Parathyroid adenoma (tissue), 2 donors: ENCODE data around the gene EGFLAM.

Experiments used
- H2AFZ ChIP-seq: fragments of 300-600 bp; sonication (generic); one replicate; pipeline ENCODE4 v1.7.0; 2017; ENCODE audit warnings: antibody characterized with exemption, mild to moderate bottlenecking
- H3K27ac ChIP-seq: fragments of 300-600 bp; sonication (generic); one replicate; pipeline ENCODE4 v1.7.0; 2017
- H3K27me3 ChIP-seq: fragments of 300-600 bp; sonication (generic); one replicate; pipeline ENCODE4 v1.7.0; 2017; ENCODE audit warnings: low read length; ENCODE audit not compliant: control insufficient read depth, insufficient read depth
- H3K36me3 ChIP-seq: fragments of 300-600 bp; sonication (generic); one replicate; pipeline ENCODE4 v1.7.0; 2017; ENCODE audit warnings: low read length; ENCODE audit not compliant: control insufficient read depth, insufficient read depth
- H3K4me1 ChIP-seq: fragments of 300-600 bp; sonication (generic); one replicate; pipeline ENCODE4 v1.7.0; 2017; ENCODE audit warnings: control low read depth
- H3K4me2 ChIP-seq: fragments of 300-600 bp; sonication (generic); one replicate; pipeline ENCODE4 v1.7.0; 2017; ENCODE audit warnings: low read length
- H3K4me3 ChIP-seq: fragments of 300-600 bp; sonication (generic); one replicate; pipeline ENCODE4 v1.7.0; 2017; ENCODE audit warnings: low read depth, low read length
- H3K79me2 ChIP-seq: fragments of 300-600 bp; sonication (generic); one replicate; pipeline ENCODE4 v1.7.0; 2017; ENCODE audit warnings: control low read depth
- H3K9ac ChIP-seq: fragments of 300-600 bp; sonication (generic); one replicate; pipeline ENCODE4 v1.7.0; 2017; ENCODE audit warnings: mild to moderate bottlenecking
- H3K9me3 ChIP-seq: fragments of 300-600 bp; sonication (generic); one replicate; pipeline ENCODE4 v1.7.0; 2017; ENCODE audit warnings: low read length; ENCODE audit not compliant: control insufficient read depth
- CTCF ChIP-seq: fragments of 300-600 bp; sonication (generic); IDR thresholded peaks from one replicate; pipeline ENCODE4 v1.7.0; 2017; ENCODE audit warnings: antibody characterized with exemption, mild to moderate bottlenecking
- donor health status: primary hyperparathyroidism.

The EGFLAM gene

GRCh38 chr5:38478878-38479277, 220.5 kb downstream of the EGFLAM start:
- Histone ChIP-seq H3K27ac (no peak overlapping the region), H3K9ac (no peak overlapping the region), H3K36me3 (no peaks in the 10 kb centered on the region), H3K4me2 (no peak overlapping the region), H3K9me3 (no peaks in the 10 kb centered on the region), H2AFZ (no peak overlapping the region), H3K4me1 (no peaks in the 10 kb centered on the region), H3K79me2 (no peaks in the 10 kb centered on the region), H3K4me3 (no peak overlapping the region), H3K27me3 (no peaks in the 10 kb centered on the region)
- TF ChIP-seq CTCF: no peak

GRCh38 chr5:38479315-38479904, 221.1 kb downstream of the EGFLAM start:
- Histone ChIP-seq H3K4me3 (no peak overlapping the region), H3K4me1 (no peaks in the 10 kb centered on the region)
- no peak for TF ChIP-seq CTCF

DNA sequence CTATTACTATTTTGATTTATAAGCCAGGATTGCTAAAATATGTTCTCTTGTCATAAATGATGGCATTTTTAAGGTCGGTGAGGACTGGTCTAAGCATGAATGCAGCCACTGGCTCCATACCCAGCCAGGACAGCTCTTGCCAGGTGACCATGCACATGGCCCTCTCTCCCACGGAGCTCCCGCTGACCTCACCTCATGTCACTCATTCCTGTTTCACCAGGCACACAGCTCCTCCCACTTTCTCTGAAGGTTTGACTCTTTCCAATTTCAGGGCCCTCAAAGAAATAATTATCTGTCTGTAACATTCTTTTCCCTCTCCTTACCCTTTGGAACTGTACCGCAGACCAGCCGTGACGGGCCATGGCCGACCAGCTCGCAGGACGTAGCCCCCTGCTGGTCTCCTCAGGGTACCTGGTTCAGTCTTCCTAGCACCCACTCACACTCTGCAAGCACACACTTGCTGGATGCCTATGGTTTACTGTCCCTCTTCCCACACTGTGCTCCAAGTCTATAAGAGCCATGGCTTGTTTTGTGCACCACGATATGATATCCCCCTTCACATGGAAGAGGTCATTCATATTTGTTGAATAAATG, 225.5 kb downstream of the EGFLAM start:
- H3K36me3 ChIP-seq: no peaks in the 10 kb centered on the region
- H3K27me3 ChIP-seq: no peaks in the 10 kb centered on the region
- no peak for TF ChIP-seq CTCF
- H3K9me3 ChIP-seq: no peaks in the 10 kb centered on the region
- H2AFZ ChIP-seq: no peak overlapping the region
- H3K4me2 ChIP-seq: no peak overlapping the region
- no peaks in the 10 kb centered on the region for H3K79me2 ChIP-seq
- no peak overlapping the region for H3K9ac ChIP-seq
- no peak overlapping the region for H3K4me3 ChIP-seq
- no peak overlapping the region for H3K27ac ChIP-seq
- H3K4me1 ChIP-seq: no peaks in the 10 kb centered on the region

More at GRCh38 chr5:38479315-38479904, 221.1 kb downstream of the EGFLAM start:
- no peaks in the 10 kb centered on the region for H3K36me3 ChIP-seq
- no peak overlapping the region for H3K27ac ChIP-seq
- no peaks in the 10 kb centered on the region for H3K9me3 ChIP-seq
- no peaks in the 10 kb centered on the region for H3K79me2 ChIP-seq
- H3K4me2 ChIP-seq: no peak overlapping the region
- no peaks in the 10 kb centered on the region for H3K27me3 ChIP-seq
- no peak overlapping the region for H3K9ac ChIP-seq
- H2AFZ ChIP-seq: no peak overlapping the region

DNA sequence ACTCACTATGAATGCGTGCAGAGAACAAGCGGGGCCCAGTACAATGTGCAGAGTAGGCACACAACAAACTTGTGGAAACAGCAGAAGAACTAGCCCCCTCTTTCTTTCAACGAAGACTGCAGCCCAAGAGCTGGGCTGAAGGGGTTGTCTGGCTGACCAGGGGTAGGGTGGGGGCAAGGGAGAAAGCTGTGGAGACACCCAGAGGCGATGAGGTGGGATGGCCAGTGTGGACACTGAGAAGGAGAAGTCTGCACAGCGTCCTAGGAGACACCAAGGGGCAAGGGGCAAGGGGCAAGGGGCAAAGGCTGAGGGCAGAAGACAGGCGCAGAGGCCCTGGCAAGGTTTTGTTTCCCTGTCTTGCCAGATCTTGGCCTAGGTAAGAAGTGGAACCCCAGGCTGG, 235.8 kb downstream of the EGFLAM start:
- no peaks in the 10 kb centered on the region for H3K79me2 ChIP-seq
- no peak overlapping the region for H3K4me2 ChIP-seq

More for the DNA sequence above, 235.8 kb downstream of the EGFLAM start:
- no peak overlapping the region for H3K4me3 ChIP-seq
- H3K27me3 ChIP-seq: no peaks in the 10 kb centered on the region
- no peak for TF ChIP-seq CTCF
- no peaks in the 10 kb centered on the region for H3K9me3 ChIP-seq
- H3K27ac ChIP-seq: no peak overlapping the region
- no peaks in the 10 kb centered on the region for H3K4me1 ChIP-seq
- H2AFZ ChIP-seq: no peak overlapping the region
- no peak overlapping the region for H3K9ac ChIP-seq
- H3K36me3 ChIP-seq: no peaks in the 10 kb centered on the region
